Left kidney (tissue), 2 donors: ENCODE results near the gene ZNF205. TPM values are rescaled to one million over a fixed set of nuclear protein-coding genes. Genes with fewer than 3 reads are reported as not detected.
"Not testable (repeated sequence)": the region's sequence is repeated elsewhere in the genome, so short reads cannot be mapped to it uniquely, and the experiment has no call there.

ENCODE experiments used
- DNase-seq: peaks from one replicate; pipeline ENCODE4 v3.0.0-alpha.2; 2013
- polyA plus RNA-seq: library from polyadenylated mRNA; unstranded; fragments of 120-200 nt; gene quantifications from one replicate; pipeline ENCODE4 v1.2.1, GENCODE V29; 2013; ENCODE audit not compliant: insufficient read length

The ZNF205 gene
- polyA plus RNA-seq, 1 donor = 15.2 TPM

DNA sequence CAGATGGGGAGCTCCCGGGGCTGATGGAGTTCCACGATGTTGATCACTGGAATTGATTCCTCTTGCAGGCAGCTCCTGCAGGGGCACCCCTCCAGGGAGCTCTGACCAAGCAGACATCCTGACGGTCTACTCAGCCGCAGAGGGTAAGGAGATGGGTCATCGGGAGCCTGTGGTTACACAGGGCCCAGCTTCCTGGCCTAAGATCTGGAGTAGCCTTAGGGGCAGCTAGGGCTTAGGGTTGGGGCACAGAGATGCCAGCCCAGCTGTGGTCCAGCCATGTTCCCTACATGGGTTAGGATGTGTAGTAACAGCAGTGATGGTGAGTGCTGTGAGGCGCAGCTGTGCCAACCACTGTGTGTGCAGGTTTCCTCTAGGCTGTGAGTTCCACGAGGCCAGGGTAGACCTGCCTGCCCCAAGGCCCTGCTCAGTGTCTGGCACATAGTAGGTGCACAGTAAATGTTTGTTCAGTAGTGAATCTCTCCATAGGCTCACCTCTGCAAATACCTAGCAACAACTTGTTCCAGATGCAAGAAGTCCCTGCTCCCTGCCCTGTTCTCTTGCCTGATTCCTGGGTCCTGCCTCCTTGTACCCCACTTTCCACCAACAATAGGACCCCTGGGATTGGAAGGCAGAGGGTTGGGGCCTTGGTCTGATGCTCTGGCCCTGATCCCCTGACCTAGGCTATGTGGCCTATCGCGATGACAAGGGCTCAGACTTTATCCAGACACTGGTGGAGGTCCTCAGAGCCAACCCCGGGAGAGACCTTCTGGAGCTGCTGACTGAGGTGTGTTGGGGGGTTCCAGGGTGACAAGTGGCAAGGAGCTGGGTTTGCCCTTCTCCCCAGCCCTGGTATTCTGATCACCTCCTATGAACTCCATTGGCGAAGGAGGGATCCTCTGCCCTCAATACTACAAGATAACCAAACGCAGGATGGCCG lies 36.1 kb downstream of the ZNF205 start:
- DNase-seq = no peak

DNA sequence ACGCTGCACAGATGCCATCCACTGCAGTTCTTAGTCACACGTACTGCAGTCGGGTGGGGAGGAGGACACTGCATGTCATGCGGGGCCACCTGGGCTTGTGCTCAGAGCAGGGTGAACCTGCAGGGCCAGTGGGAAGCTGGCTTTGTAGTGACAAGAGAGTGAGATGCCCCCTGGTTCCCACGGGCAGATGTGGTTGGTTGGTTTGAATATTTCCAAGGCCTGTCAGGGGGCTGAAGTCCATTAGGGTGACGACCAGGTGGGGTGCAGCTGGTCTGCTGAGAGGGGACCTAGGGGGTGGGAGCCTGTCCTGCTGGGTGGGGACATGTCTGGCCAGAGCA lies 36.8 kb downstream of the ZNF205 start:
- DNase-seq = no peak

DNA sequence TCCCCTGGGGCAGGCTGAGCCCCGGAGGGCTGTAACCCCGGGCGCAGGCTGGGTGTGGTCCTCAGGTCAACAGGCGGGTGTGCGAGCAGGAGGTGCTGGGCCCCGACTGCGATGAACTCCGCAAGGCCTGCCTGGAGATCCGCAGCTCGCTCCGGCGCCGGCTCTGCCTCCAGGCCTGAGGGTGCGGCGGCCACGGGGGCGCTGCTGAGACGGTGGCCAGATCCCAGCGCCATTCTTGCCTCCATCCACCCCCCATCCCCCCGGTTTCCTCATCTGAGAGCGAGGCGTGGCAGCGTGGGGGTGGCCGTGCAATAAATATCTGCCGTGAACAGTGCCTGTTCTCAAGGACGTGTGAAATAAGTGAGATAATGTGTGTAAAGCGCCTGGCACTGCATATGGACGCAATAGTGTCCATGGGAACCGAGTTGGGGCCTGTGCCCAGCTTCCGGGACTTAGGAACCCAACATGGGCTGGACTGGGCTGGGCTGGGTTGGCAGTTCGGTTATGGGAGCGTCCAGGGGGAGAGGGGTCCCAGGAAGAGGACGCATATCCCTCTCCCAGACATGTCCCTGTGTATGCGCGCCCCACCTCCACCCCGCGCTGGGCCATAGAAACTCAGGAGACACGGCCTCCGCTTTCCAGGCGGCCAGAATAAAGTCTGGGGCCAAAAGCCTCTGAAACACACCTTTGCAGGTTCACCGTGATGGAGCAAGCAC lies 37.4 kb downstream of the ZNF205 start:
- no peak for DNase-seq

DNA sequence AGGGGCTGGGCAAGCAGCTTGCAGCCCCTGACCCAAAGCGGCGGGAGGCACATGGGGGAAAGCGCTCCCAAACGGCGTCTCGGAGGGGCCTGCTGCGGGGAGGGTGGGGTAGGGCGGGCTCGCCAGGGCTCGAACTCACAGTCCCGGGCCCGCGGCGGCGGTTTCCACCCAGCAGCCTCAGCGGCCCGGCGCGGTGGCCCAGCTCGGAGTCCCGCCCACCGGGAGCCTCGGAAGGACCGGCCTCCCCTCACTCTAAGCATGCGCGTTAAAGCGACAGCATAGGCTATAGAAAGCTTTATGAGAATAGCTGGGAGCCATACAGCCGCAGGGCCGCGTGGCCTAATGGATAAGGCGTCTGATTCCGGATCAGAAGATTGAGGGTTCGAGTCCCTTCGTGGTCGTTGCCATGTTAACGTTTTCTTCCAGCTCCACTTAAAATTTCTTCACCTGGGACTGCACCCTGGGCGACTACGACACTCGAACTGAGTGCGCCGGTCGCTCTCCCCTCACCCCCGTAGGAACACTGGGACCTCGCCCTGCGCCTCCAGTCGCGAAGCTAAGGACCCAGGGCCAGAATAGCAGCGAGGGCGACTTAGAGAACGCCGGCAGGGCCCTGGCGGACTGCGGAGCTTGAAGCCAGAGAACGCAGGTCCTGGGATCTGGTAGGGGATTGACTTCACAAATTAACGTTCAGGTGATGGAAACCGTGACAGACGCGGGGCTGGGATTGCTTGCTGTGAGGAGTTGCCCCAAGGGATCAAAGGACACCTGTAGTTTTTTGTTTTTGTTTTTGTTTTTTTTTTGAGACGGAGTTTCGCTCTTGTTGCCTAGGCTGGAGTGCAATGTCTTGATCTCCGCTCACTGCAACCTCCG lies 38.2 kb downstream of the ZNF205 start:
- peak; percentile 96 for DNase-seq

DNA sequence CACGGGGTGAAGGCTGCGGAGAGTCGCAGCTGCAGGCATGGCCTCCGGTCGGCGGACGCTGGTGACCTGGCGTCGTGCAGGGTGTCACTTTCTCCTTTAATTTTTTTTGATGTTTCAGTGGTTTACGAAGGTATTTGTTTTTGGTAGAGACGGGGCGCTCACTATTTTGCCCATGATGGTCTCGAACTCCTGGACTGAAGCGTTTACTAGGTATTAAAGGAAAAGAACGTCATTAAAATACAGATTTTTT lies 39.6 kb downstream of the ZNF205 start:
- no peak for DNase-seq

DNA sequence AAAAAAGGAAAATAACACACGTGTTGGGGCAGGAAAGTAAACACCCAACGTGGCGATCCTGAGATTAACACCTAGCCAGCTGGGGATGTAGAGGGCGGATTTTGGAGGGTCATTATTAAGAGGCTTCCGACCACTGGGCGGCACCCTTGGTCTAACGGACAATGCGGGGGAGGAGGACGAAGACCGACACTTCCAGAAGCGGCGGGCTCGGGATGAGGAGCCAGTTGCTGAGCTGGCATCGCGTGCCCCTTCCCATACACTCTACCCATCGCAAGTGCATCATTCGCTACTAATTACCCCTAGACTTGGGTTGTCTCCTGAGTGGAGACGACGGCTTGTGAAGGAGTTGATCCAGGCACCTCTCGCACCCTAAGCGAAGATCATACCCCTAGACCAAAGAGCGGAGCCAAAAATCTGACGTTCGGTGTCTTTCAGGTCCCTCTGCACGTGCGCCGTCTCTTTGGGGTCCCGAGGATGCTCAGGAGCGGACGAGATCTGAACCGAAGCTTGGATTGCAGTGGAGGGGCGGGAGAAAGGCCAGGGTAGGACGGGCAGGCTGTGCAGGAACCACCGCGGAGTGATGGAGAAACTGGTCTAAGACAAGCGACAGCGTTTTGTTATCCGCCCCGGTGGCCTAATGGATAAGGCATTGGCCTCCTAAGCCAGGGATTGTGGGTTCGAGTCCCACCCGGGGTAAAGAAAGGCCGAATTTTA lies 40.0 kb downstream of the ZNF205 start:
- peak; percentile 87 for DNase-seq

DNA sequence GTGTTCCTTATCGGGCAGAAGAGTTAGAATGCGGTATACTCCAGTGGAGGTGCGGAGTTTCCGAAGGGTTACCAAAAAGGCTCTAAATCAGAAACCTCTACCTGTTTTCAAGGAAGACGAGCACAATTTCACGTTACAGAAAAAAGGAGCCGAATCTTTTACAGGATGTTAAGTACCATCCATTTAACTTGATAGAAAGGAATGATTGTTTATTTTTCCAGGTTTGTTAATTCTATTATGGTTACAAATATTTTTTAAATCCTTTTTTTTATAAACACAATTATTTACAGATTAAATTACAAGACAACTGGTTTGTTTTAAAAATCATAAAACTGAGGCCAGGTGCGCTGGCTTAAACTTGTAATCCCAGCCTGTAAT lies 40.6 kb downstream of the ZNF205 start:
- no peak for DNase-seq

DNA sequence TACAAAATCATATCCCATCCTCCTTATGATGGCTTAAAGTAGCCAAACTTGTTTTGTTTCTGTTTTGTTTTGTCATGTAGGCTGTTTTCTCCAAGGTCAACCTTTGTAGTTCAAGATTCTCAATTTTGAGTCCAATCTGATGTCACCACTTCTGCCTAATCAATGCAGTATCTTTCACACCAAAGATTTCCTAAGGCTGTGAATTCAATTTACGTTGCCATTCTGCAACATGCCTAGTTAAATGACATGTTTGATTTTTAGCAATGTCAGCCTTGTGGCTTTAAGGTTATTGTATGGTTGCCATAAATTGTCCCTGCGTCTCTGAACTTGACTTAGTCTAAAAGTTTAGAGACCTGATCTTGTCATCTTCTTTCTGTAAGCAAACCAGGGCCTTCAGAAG lies 42.8 kb downstream of the ZNF205 start:
- DNase-seq = no peak

DNA sequence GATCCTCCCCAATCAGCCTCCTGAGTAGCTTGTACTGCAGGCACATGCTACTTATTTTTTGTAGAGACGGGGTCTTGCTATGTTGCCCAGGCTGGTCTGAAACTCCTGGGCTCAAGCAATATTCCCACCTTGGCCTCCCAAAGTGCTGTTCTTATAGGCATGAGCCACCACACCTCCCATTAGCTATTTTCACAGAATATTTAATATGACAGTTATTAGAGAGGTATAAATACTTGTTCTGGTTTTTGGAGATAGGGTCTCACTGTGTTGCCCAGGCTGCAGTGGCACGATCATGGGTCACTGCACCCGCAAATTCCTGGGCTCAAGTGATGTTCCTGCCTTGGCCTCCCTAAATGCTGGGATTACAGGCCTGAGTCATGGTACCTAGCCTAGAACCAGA lies 43.6 kb downstream of the ZNF205 start:
- no peak for DNase-seq

DNA sequence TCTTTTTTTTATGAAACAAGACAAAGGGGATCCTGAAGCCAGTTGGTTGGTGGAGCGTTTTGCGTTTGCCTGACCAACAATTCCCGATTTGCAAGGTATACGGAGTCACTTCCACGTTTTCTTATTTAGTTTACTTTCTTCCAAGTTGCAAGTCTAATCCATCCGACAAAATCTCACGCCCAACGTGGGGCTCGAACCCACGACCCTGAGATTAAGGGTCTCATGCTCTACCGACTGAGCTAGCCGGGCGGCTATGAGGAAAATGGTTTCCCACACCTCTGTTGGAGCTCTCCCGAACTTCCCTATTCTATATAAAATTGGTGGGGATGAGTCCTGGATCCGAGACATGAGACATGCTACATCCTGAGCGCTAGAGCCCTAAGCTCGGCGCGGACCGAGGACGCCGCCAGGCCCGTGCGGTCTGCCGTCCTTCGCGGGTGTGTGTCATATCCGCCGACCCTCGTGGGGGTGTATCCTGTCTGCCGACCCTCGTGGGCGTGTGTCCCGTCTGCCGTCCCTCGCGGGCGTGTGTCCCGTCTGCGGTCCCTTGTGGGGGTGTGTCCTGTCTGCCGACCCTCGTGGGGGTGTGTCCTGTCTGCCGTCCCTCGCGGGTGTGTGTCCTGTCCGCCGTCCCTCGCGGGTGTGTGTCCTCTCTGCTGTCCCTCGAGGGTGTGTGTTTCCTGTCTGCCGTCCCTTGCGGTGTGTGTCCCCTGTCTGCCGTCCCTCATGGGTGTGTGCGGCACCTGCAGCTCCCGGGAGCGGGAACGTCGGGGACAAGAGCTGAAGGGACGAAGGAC lies 45.0 kb downstream of the ZNF205 start:
- DNase-seq = no peak

DNA sequence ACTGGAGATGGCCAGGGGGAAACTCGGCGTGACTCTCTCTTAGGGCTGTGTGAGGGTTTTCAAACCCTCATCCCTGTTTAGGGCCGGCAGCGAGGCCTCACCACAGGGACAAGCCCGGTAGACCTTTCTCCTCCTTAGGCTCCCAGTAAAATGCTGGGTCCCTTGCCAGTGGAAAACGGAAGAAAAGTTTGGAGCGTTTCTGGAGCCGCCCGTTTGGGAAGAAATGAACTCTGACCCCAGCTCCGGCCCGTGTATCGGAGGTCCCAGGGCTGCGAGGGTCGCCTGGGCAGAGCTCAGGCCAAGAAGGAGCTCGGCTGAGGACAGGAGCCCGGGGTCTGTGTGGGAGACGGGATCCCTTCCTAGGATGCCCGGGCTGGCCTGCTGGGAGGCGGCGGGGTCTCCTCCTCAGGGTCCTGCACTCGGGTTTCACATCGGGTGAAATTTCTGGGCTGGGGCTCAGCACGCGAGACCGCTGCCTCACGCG lies 45.7 kb downstream of the ZNF205 start:
- DNase-seq = no peak

DNA sequence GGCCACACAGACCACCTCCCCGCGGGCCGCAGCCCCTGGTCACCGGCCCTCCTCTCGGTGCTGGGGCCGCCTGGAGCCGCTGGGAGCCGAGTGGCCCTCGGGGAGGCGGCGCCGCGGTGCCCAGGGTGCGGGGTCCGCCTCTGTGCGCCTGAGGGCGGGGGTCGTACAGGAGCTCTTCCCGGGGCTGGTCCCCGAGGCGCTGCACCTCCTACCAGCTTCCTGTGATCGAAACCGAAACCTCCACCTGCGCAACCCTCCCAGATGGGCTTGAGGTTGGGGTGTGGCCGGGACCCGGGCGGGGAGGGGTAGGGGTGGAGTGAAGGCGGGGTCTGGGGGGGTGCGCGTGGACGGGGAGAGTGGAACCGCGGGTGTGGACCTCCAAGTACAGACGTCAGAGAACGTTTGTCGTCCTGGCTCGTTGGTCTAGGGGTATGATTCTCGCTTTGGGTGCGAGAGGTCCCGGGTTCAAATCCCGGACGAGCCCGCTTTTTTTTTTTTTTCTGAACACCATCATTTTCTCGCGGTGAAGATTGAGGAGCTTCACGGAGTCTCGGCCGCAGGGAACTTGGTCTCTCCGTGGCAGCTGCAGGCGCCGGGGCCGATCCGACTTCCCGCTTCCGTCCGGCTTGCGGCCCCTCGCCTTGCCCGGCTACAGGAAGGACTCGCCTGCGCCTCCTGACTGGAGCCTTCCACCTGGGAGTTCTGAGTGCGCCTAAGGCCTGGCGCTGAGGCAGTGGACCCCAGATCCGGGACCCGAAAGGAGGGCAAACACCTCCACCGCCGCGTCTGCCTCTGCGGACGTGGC lies 46.3 kb downstream of the ZNF205 start:
- no peak for DNase-seq

DNA sequence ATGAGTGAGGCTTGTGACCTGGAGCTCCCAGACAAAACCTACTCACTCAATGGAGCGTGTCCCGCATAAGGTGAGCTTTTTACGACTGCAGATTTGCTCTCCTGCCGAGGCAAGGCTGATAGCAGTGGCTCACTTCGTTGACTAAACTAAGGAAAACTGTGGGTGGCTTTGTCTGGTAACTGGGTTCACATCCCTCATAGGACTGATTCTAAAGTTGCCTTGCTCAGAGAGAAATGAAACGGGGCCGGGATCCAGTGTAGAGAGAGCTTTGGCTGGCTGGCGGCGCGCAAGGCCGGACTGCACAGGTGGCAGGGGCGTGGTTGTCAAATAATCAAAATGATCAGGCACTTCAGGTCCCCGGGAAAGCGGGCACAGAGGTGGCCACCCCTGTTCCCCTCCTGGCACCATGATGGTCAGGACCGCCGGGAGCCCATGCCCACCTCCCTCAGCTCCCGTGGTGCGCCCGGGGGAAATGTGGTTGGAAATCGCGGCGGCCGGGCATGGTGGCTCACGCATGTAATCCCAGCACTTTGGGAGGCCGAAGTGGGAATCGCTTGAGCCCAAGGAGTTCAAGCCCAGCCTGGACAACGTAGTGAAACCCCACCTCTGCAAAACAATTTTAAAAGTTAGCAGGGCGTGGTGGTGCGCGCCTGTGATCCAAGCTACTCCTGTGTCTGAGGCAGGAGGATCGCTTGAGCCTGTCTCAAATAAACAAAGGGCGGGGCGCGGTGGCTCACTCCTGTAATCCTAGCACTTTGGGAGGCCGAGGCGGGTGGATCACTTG lies 49.0 kb downstream of the ZNF205 start:
- DNase-seq = no peak

DNA sequence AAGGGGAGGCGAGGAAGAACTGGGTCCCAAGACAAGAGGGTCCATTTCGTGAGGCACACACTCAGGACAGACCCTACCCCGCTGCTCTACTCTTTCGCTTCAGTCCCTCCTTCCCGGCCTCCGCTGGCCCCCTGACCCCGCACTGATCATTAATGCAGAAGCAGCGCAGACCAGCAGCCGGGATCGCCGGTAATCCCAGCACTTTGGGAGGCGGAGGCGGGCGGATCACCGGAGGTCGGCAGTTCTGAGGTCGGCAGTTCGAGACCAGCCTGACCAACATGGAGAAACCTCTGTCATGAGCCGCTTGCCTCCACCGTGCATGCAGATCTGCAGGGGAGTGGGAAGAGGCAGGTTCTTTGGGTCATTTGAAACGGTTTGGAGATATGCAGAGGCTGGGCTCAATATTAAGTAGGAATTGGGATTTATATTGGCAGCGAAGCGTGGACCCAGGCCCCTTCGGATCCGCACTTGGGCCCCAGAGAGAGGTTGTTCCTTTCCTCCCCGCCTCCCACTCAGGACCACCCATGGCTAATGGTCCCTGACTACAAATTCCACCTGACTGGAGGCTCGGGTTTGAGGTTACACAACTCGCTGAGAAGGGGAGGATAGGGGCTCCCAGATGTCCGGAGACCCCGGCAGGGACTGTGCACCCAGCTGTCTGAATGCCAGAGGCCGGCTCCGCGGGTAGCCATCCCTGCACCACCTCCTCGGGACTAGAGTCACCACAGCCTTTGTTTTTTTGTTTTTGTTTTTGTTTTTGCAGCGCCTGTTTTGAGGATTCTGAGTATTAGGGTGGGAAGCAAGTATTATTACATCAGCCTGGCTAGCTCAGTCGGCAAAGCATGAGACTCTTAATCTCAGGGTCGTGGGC lies 52.0 kb downstream of the ZNF205 start:
- no peak for DNase-seq

DNA sequence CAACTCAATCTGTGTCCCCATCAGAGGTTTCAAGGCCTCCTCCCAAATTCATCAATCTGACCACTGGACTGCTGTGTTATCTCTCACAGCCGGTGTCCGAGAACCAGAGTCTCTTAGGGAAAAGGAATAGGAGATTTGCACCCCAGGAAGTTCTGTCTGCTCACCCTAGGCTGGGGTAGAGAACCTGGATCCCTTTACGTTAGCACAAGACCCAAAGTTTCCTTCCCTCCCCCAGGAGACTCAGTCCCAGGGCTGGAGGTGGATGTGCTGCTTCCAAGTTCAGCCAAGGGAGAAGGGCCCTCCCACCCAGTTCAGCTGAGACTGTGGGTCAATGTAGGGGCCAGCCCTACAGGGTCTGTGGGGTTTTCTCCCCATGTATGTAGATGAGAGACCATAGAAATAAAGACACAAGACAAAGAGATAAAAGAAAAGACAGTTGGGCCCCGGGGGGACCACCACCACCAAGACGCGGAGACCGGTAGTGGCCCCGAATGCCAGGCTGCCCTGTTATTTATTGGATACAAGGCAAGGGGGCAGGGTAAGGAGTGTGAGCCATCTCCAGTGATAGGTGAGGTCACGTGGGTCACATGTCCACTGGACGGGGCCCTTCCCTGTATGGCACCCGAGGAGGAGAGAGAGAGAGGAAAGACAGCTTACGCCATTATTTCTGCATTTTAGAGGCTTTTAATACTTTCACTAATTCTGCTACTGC lies 52.9 kb downstream of the ZNF205 start:
- DNase-seq = no peak

DNA sequence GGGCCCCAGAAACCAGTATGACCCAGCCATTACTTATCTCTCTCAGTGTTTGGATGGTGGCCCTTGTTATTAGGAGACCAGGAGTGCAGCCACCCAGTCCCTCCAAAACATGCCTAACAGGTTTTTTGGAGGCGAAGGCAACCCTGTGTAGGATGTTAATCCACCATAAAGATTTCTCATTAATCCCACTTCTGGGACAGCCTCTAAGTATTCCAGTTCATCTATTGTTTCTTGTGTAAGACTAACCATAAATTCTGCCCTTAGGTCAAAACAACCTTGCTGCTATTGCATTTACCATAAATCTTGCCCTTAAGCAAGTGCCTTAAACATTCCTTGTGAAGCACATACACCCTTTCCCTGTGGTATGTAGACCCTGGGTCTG lies 54.1 kb downstream of the ZNF205 start:
- DNase-seq = no peak

DNA sequence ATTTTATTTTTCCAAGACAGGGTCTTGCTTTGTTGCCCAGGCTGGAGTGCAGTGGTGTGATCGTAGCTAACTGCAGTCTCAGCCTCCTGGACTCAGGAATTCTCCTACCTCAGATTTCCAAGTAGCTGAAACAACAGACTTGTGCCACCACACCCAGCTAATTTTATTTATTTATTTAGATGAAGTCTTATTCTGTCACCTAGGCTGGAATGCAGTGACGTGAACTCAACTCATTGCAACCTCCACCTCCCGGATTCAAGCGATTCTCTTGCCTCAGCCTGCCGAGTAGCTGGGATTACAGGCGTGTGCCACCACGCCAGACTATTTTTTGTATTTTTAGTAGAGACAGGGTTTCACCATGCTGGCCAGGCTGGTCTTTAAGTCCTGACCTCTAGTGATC lies 56.3 kb downstream of the ZNF205 start:
- not testable (repeated sequence) for DNase-seq
